HFFc6 (cell line): Measurements from ENCODE around the gene PPP2R5E. TPM values are rescaled to one million over a fixed set of nuclear protein-coding genes. Genes with fewer than 3 reads are reported as not detected.
A peak's percentile ranks its signal among the peaks of the same experiment; 100 is the strongest.

Experiments used
- DNase-seq: peaks from one replicate; pipeline ENCODE4 v3.0.0-alpha.2; 2018
- H3K27ac Mint-ChIP-seq: 2 replicates; pipeline ENCODE4 v1.8.0; 2020; ENCODE audit warnings: mild to moderate bottlenecking, mixed read lengths
- H3K27me3 Mint-ChIP-seq: 2 replicates; pipeline ENCODE4 v1.8.0; 2021; ENCODE audit warnings: mild to moderate bottlenecking, moderate library complexity, mixed read lengths; ENCODE audit not compliant: insufficient read depth
- H3K36me3 Mint-ChIP-seq: 2 replicates; pipeline ENCODE4 v1.8.0; 2021; ENCODE audit warnings: low read depth, mixed read lengths
- H3K4me1 Mint-ChIP-seq: 2 replicates; pipeline ENCODE4 v1.8.0; 2020; ENCODE audit warnings: low read depth, mixed read lengths
- H3K4me3 Mint-ChIP-seq: 2 replicates; pipeline ENCODE4 v1.8.0; 2020; ENCODE audit warnings: mild to moderate bottlenecking, moderate library complexity, mixed read lengths
- H3K9me3 Mint-ChIP-seq: 2 replicates; pipeline ENCODE4 v1.8.0; 2020; ENCODE audit warnings: mild to moderate bottlenecking, mixed read lengths
- total RNA-seq, 6 experiments: library from RNA; stranded (reverse); fragmentation: NEBNext Ultra II Directional; extraction: Animal tissue kit (Norgen Biotek cat#: 25700); gene quantifications; 2 replicates in 1 of 6; 3 replicates in 5 of 6; pipeline ENCODE4 v1.2.3, GENCODE V29; 2021
- TF ChIP-seq, protein P1 (sequence below): fragments of 200-600 bp; sonication (generic); IDR thresholded peaks from 2 replicates; pipeline ENCODE4 v1.5.0; 2021; ENCODE audit warnings: antibody characterized with exemption, mild to moderate bottlenecking

The PPP2R5E gene
- total RNA-seq, 6 experiments from 2014 or later, result 50.1 to 56.8 (median 54.3) TPM

DNA sequence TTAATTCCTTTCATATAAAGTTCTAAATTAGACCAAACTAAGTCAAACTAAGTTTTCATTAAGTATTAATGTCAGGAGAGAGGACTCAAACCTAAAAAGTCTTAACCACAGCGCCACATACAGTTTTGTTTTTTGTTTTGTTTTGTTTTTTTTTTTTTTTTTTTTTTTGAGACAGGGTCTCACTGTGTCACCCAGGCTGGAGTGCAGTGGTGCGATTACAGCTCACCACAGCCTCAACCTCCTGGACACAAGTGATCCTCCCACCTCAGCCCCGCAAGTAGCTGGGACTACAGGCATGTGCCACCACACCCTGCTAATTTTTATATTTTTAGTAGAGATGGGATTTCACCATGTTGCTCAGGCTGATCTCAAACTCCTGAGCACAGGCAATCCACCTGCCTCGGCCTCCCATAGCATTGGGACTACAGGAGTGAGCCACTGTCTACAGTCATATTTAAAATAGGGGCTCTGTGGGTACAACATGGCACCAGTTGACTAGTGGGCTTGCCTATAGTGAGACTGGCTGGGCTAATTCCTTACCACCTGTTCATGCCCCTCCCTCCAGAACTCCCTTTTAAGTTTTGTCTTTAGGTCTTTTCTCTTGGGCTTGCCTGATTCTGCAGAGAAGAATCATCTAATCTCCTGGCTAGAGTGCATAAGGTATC, 110.2 kb downstream of the PPP2R5E start:
- Mint-ChIP-seq H3K27ac (no peak overlapping the region), H3K9me3 (no peaks in the 10 kb centered on the region), H3K27me3 (no peaks in the 10 kb centered on the region), H3K4me1 (peaks cover 35% of the 10 kb centered on the region), H3K36me3 (peaks cover 1% of the 10 kb centered on the region; the same call in 1 of the 2 replicates), H3K4me3 (no peak overlapping the region)
- no peak for DNase-seq
- TF ChIP-seq, protein P1, sequence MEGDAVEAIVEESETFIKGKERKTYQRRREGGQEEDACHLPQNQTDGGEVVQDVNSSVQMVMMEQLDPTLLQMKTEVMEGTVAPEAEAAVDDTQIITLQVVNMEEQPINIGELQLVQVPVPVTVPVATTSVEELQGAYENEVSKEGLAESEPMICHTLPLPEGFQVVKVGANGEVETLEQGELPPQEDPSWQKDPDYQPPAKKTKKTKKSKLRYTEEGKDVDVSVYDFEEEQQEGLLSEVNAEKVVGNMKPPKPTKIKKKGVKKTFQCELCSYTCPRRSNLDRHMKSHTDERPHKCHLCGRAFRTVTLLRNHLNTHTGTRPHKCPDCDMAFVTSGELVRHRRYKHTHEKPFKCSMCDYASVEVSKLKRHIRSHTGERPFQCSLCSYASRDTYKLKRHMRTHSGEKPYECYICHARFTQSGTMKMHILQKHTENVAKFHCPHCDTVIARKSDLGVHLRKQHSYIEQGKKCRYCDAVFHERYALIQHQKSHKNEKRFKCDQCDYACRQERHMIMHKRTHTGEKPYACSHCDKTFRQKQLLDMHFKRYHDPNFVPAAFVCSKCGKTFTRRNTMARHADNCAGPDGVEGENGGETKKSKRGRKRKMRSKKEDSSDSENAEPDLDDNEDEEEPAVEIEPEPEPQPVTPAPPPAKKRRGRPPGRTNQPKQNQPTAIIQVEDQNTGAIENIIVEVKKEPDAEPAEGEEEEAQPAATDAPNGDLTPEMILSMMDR, result no peak

DNA sequence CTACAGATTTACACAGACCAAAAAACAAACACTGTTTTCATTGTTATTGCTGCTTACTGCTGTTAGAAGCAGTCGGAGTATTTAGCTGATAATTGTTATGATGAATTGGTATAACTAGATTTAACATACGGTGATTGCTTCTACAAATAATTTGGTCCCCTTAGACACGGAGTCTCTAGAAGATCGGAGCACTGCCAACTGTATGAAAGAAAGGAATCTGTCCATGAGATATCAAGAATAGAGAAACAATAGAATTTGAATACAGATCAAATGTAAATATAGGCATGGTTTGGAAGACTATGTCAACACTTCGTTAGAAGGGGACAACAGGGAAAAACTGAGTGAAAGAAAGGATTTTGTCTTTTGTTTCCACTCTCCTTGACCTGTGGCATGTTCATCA, 110.9 kb downstream of the PPP2R5E start:
- TF ChIP-seq, protein P1, result no peak
- H3K36me3 Mint-ChIP-seq, result peaks cover 5% of the 10 kb centered on the region; the same call in 1 of the 2 replicates
- peaks cover 1% of the 10 kb centered on the region; the same call in 1 of the 2 replicates for H3K27me3 Mint-ChIP-seq
- DNase-seq, result no peak
- peaks cover 27% of the 10 kb centered on the region for H3K4me1 Mint-ChIP-seq
- no peak overlapping the region for H3K4me3 Mint-ChIP-seq
- no peaks in the 10 kb centered on the region for H3K9me3 Mint-ChIP-seq
- no peak overlapping the region for H3K27ac Mint-ChIP-seq

DNA sequence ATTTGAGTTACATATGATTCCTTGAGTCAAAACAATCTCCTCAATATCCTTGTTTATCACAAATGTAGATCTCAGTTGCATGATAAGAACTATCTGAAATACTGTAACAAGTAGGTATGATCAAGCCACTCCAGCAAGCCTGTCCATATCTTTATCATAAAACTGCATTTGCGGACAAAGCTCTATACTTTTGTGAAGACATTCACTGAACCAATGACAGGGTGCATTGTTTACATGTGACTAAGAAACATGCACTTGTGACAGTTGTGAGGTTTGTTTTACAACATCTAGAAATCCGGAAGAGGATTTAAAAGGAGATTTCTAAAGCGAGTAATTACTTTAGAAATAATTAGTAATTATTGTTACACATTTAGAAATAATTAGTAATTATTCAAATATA, 111.7 kb downstream of the PPP2R5E start:
- peaks cover 5% of the 10 kb centered on the region; the same call in 1 of the 2 replicates for H3K36me3 Mint-ChIP-seq
- no peaks in the 10 kb centered on the region for H3K9me3 Mint-ChIP-seq
- no peak overlapping the region for H3K4me3 Mint-ChIP-seq
- TF ChIP-seq, protein P1, result no peak
- no peak overlapping the region for H3K27ac Mint-ChIP-seq
- peaks cover 26% of the 10 kb centered on the region for H3K4me1 Mint-ChIP-seq
- DNase-seq, result no peak
- H3K27me3 Mint-ChIP-seq, result peaks cover 1% of the 10 kb centered on the region; the same call in 1 of the 2 replicates

DNA sequence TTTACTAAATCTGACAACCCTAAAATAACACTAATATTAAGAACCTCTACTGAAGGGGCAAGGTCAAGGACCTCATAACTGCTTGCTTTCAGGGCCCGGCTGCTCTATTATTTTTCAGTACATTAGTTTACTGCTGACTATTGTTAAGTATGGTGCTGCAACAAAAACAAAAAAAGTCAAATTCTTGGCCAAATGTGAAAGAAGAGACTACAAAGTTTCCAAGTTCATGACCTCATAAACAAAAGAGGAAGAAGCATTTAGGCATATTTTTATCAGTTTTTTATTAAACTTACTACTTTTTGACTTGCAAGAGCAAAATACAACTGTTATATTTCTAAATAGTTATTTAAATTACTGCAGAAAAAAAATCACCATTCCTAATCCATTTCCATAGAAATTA, 114.7 kb downstream of the PPP2R5E start:
- Mint-ChIP-seq H3K4me3 (no peak overlapping the region), H3K27ac (no peak overlapping the region), H3K36me3 (peaks cover 5% of the 10 kb centered on the region; the same call in 1 of the 2 replicates), H3K27me3 (peaks cover 1% of the 10 kb centered on the region; the same call in 1 of the 2 replicates), H3K4me1 (peaks cover 13% of the 10 kb centered on the region), H3K9me3 (no peaks in the 10 kb centered on the region)
- no peak for DNase-seq
- TF ChIP-seq, protein P1, result no peak

DNA sequence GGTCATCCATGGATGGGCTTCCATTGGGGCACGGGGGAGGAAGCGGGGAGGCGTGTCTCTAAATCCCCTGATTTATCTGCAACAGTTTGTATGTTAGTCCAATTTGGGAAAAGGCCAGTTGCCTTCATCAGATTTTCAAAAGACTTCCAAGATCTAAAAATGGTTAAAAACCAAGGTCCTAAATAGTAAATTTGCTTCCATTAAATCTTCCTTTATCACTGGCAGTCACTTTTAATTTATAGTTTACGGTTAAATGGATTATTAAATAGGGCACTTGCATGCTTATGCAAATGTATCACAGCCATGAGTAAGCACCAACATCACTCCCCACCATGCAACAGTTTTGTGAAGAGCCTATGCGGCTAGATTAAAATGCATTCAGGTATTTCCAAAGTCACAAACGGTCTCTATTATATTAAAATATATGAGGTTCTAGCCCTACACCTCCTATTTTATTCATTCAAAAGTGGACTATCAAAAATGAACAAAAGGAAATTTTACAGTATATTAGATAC, 116.3 kb downstream of the PPP2R5E start:
- Mint-ChIP-seq H3K27ac (no peak overlapping the region), H3K36me3 (peaks cover 5% of the 10 kb centered on the region; the same call in 1 of the 2 replicates), H3K27me3 (peaks cover 1% of the 10 kb centered on the region; the same call in 1 of the 2 replicates), H3K4me3 (no peak overlapping the region), H3K9me3 (no peaks in the 10 kb centered on the region), H3K4me1 (peaks cover 7% of the 10 kb centered on the region)
- DNase-seq, result peak; percentile 1
- TF ChIP-seq, protein P1, result no peak
